Mesendoderm (in vitro differentiated cells): Measurements from ENCODE around the gene UNC93B1. TPM values are rescaled to one million over a fixed set of nuclear protein-coding genes. Genes with fewer than 3 reads are reported as not detected.
"Not testable (repeated sequence)": the region's sequence is repeated elsewhere in the genome, so short reads cannot be mapped to it uniquely, and the experiment has no call there.

ENCODE experiments used
- DNase-seq: peaks from one replicate; pipeline ENCODE4 v3.0.0; 2013
- H2AK5ac ChIP-seq: 2 replicates; pipeline ENCODE4 v1.6.1; 2013; ENCODE audit warnings: low read length, inconsistent platforms
- H2BK120ac ChIP-seq: 2 replicates; pipeline ENCODE4 v1.6.1; 2013; ENCODE audit warnings: low read depth, mild to moderate bottlenecking, low read length, moderate library complexity, mixed read lengths
- H2BK15ac ChIP-seq: replicated peaks from 2 replicates; pipeline ENCODE4 v1.6.1; 2013; ENCODE audit warnings: low read depth, mild to moderate bottlenecking, moderate library complexity
- H2BK5ac ChIP-seq: 2 replicates; pipeline ENCODE4 v1.6.1; 2013; ENCODE audit warnings: low read length, inconsistent platforms
- H3K18ac ChIP-seq: 2 replicates; pipeline ENCODE4 v1.6.1; 2013; ENCODE audit warnings: mild to moderate bottlenecking, low read length, mixed read lengths
- H3K23ac ChIP-seq: one replicate; pipeline ENCODE4 v1.6.1; 2013; ENCODE audit warnings: low read length
- H3K27ac ChIP-seq: 2 replicates; pipeline ENCODE4 v1.5.1; 2013; ENCODE audit warnings: low read depth, mild to moderate bottlenecking, inconsistent platforms, low read length, moderate library complexity
- H3K27me3 ChIP-seq: 2 replicates; pipeline ENCODE4 v1.6.1; 2013; ENCODE audit warnings: low read length, control low read depth, mild to moderate bottlenecking, inconsistent platforms; ENCODE audit not compliant: insufficient read depth, poor library complexity
- H3K36me3 ChIP-seq: 2 replicates; pipeline ENCODE4 v1.6.1; 2013; ENCODE audit warnings: low read length, inconsistent platforms; ENCODE audit not compliant: control insufficient read depth, insufficient read depth
- H3K4ac ChIP-seq: one replicate; pipeline ENCODE4 v1.6.1; 2013; ENCODE audit warnings: low read depth, mild to moderate bottlenecking, low read length, moderate library complexity
- H3K4me1 ChIP-seq: 2 replicates; pipeline ENCODE4 v1.6.1; 2013; ENCODE audit warnings: low read depth, low read length, inconsistent platforms; ENCODE audit not compliant: control insufficient read depth
- H3K4me2 ChIP-seq: 2 replicates; pipeline ENCODE4 v1.6.1; 2013; ENCODE audit warnings: low read length
- H3K4me3 ChIP-seq: 2 replicates; pipeline ENCODE4 v1.5.1; 2013; ENCODE audit warnings: mild to moderate bottlenecking, low read length
- H3K56ac ChIP-seq: one replicate; pipeline ENCODE4 v1.6.1; 2013; ENCODE audit warnings: low read length
- H3K79me1 ChIP-seq: 2 replicates; pipeline ENCODE4 v1.6.1; 2013; ENCODE audit warnings: low read length, inconsistent platforms
- H3K79me2 ChIP-seq: 2 replicates; pipeline ENCODE4 v1.6.1; 2013; ENCODE audit warnings: mild to moderate bottlenecking, low read length; ENCODE audit not compliant: control insufficient read depth, insufficient read depth
- H3K9ac ChIP-seq: 2 replicates; pipeline ENCODE4 v1.6.1; 2013; ENCODE audit warnings: low read length, inconsistent platforms
- H4K5ac ChIP-seq: one replicate; pipeline ENCODE4 v1.6.1; 2013; ENCODE audit warnings: low read length
- H4K8ac ChIP-seq: one replicate; pipeline ENCODE4 v1.6.1; 2013; ENCODE audit warnings: low read depth, mild to moderate bottlenecking, control low read depth, low read length, moderate library complexity
- WGBS: extraction: QIAGEN DNeasy Blood & Tissue Kit; methylation state at CpG from one replicate; pipeline ENCODE4 v1.1.7; 2013; ENCODE audit warnings: low lambda C conversion rate, missing lambda C conversion rate; ENCODE audit not compliant: insufficient coverage; ENCODE audit errors: extremely low coverage; 5-methylcytosine and 5-hydroxymethylcytosine counted together
- small RNA-seq: library from polyadenylated mRNA; stranded (forward); fragments of <200 nt; extraction: miRNeasy Mini kit (QIAGEN cat#:217004); gene quantifications from one replicate; pipeline ENCODE3, GENCODE V24; 2013; ENCODE audit not compliant: insufficient read depth

The UNC93B1 gene

DNA sequence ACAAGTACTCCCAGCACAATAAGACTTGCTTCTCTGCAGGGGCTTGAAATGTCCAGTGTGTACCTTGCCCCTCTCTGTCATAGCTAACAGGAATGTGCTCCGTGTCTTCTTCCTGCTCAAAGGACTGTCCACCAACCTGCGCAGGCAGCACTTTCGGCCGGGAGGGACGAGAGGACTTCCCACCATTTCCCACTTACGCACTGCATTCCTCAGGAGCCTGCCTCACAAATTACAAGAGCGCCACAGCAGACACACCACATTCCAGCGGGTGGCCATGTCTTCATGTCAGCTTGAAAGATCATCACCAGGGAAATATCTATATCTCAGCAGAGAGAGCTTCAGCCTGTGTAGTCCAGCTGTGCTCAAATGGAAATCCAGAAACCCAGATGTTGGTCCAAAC is 53.2 kb downstream of the UNC93B1 start:
- H4K5ac ChIP-seq, H3K79me1 ChIP-seq, H2AK5ac ChIP-seq, H3K4me2 ChIP-seq, H3K4me1 ChIP-seq, H3K79me2 ChIP-seq, H3K9ac ChIP-seq, H3K4ac ChIP-seq, H3K56ac ChIP-seq, H3K23ac ChIP-seq, H2BK5ac ChIP-seq, H3K4me3 ChIP-seq, H2BK120ac ChIP-seq, H3K36me3 ChIP-seq, DNase-seq, H4K8ac ChIP-seq, H2BK15ac ChIP-seq, H3K18ac ChIP-seq, H3K27ac ChIP-seq, H3K27me3 ChIP-seq: not testable (repeated sequence)
- no CpG with 5 or more reads among the region's 8 CpGs for WGBS

DNA sequence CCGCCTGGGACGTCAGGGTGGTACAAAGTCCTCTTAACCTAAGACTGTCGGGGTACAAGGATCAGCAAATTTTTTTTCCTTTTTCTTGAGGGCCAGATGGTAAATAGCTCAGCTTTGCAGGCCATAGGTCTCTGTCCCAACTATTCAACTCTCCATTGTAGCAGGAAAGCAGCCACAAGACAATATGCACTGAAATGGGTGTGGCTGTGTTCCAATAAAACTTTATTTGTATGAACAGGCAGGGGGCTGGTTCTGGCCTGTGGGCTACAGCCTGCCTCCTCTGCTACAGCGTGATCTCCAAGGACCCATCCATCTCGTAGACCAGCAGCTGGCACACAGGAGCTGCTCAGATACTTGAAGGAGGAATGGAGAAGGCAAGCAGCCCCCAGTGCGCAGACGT is 56.1 kb downstream of the UNC93B1 start:
- not testable (repeated sequence) for H3K4ac ChIP-seq, H2BK5ac ChIP-seq, H3K27ac ChIP-seq, H3K27me3 ChIP-seq, H4K8ac ChIP-seq, H3K36me3 ChIP-seq, H3K4me1 ChIP-seq, H3K4me3 ChIP-seq, H2BK120ac ChIP-seq, H3K4me2 ChIP-seq, H4K5ac ChIP-seq, H3K79me2 ChIP-seq, H2AK5ac ChIP-seq, H3K18ac ChIP-seq, H3K23ac ChIP-seq, H3K79me1 ChIP-seq, DNase-seq, H2BK15ac ChIP-seq, H3K9ac ChIP-seq, H3K56ac ChIP-seq
- no CpG with 5 or more reads among the region's 7 CpGs for WGBS

- H2BK120ac ChIP-seq, H3K18ac ChIP-seq, H3K79me2 ChIP-seq, H3K4me3 ChIP-seq, H3K9ac ChIP-seq, H2BK15ac ChIP-seq, H3K27ac ChIP-seq, H3K79me1 ChIP-seq, H3K4me2 ChIP-seq, H3K36me3 ChIP-seq, H3K27me3 ChIP-seq, H2AK5ac ChIP-seq, H4K8ac ChIP-seq, H3K56ac ChIP-seq, H4K5ac ChIP-seq, DNase-seq, H2BK5ac ChIP-seq, H3K23ac ChIP-seq, H3K4me1 ChIP-seq, H3K4ac ChIP-seq: not testable (repeated sequence)
- no CpG with 5 or more reads among the region's 4 CpGs for WGBS
These were observed 57.5 kb downstream of the UNC93B1 start for GRCh38 chr11:67946403-67946802.

DNA sequence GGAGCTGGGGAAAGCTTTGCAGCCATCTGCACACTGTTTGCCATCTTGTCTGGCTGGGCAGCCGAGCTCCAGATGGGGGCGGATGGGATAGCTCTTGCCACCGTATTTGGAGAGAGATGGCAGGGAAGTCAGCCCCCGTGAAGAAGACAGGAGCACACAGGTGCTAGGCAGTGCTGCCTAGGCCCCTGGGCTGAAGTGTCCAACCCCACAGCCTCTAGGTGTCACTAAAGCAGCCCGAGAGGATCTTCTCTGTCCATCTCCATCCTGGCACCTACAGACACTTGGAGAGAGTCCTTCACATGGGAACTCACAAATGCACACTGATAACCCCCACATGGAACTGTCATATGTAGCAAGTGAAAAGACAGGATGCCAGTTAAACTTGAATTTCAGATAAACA is 60.5 kb downstream of the UNC93B1 start:
- H3K36me3 ChIP-seq, H3K4ac ChIP-seq, H3K27ac ChIP-seq, H3K56ac ChIP-seq, H2AK5ac ChIP-seq, H2BK15ac ChIP-seq, H3K9ac ChIP-seq, H3K18ac ChIP-seq, H3K4me2 ChIP-seq, DNase-seq, H3K4me3 ChIP-seq, H4K5ac ChIP-seq, H3K79me1 ChIP-seq, H3K4me1 ChIP-seq, H3K23ac ChIP-seq, H4K8ac ChIP-seq, H3K79me2 ChIP-seq, H3K27me3 ChIP-seq, H2BK120ac ChIP-seq, H2BK5ac ChIP-seq: not testable (repeated sequence)
- WGBS = no CpG with 5 or more reads among the region's 5 CpGs

Small RNA genes lying within 50 kb of the gene (small RNA-seq; reads per million reads assigned to genes)
- gene MIR6753 = not detected
